GM21381 (cell line): ENCODE results near the gene CD180.

ENCODE experiments used
- ATAC-seq: cut with Tn5 transposase; IDR thresholded peaks from one replicate; pipeline ENCODE4 v1.9.1; 2021; ENCODE audit warnings: mild to moderate bottlenecking, moderate library complexity; ENCODE audit not compliant: unreplicated experiment

CD180 gene

DNA sequence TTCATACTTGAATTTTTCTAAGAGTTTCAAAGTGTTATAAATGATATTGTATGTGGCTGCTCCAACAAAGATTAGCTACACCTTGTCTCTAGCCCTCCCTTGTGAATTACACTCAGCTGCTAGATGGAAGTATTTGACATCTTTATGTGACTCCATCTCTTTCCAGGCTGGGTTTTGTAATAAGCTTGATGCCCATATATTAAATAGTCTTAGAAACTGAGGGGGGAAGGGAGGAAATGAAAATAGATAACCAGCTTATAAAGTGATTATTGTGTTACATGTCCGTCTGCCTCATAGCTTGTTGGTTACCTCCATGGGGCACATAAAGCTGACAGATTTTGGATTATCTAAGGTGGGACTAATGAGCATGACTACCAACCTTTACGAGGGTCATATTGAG is 63.4 kb downstream of the CD180 start:
- ATAC-seq, result no peak

- no peak for ATAC-seq
Measured at GRCh38 chr5:67129768-67130167, 66.8 kb downstream of the CD180 start.
